Measurements from ENCODE around the gene TBCE. TPM values are rescaled to one million over a fixed set of nuclear protein-coding genes. Genes with fewer than 3 reads are reported as not detected.

TBCE gene
- total RNA-seq, 1 experiment from 2014 or later, result 41.6 TPM

- no peaks in the 10 kb centered on the region for H3K27me3 Mint-ChIP-seq (ENCODE audit: low read depth)
- no peaks in the 10 kb centered on the region for H3K9me3 Mint-ChIP-seq
- no CpG with 5 or more reads among the region's 2 CpGs for WGBS (ENCODE audit: extremely low coverage, insufficient read length, low lambda C conversion rate)
These were observed 87.9 kb downstream of the TBCE start for GRCh38 chr1:235455097-235455496.

More at GRCh38 chr1:235455097-235455496, 87.9 kb downstream of the TBCE start:
- Histone ChIP-seq H3K9ac (ENCODE audit: extremely low read depth, insufficient read length, low read length) (no peak overlapping the region), H3K79me2 (ENCODE audit: insufficient read depth, low read length) (no peaks in the 10 kb centered on the region), H3K4me1 (ENCODE audit: insufficient read depth, low read length) (no peaks in the 10 kb centered on the region), H3K23ac (ENCODE audit: insufficient read length, low read depth, low read length) (no peak overlapping the region), H2BK12ac (ENCODE audit: insufficient read length, low read depth, low read length) (no peak overlapping the region), H3K79me1 (ENCODE audit: insufficient read depth, low read depth, low read length, poor library complexity, severe bottlenecking) (no peaks in the 10 kb centered on the region), H2BK15ac (ENCODE audit: low read depth, low read length) (no peak overlapping the region), H4K5ac (ENCODE audit: insufficient read length, low read depth, low read length) (no peak overlapping the region), H3K14ac (ENCODE audit: insufficient read depth, low read length) (no peak overlapping the region), H2BK5ac (ENCODE audit: insufficient read length, low read length) (no peak overlapping the region), H2AK5ac (ENCODE audit: insufficient read length, low read length) (no peak overlapping the region), H4K20me1 (ENCODE audit: control insufficient read depth, insufficient read depth, insufficient read length) (no peaks in the 10 kb centered on the region), H3K56ac (ENCODE audit: insufficient read length, low read depth, low read length) (no peak overlapping the region), H3K4me2 (ENCODE audit: insufficient read depth, insufficient read length, low read length) (no peak overlapping the region), H2BK120ac (ENCODE audit: low read depth, low read length, poor library complexity, severe bottlenecking) (no peak overlapping the region), H2AFZ (ENCODE audit: low read length) (no peak overlapping the region), H3K27me3 (ENCODE audit: insufficient read depth, low read length) (no peaks in the 10 kb centered on the region), H3K23me2 (ENCODE audit: insufficient read length, low read depth, low read length, poor library complexity, severe bottlenecking) (no peaks in the 10 kb centered on the region), H4K91ac (ENCODE audit: insufficient read length, low read depth, low read length) (no peak overlapping the region), H2BK20ac (ENCODE audit: low read depth, low read length, poor library complexity, severe bottlenecking) (no peak overlapping the region), H3K18ac (ENCODE audit: insufficient read length, low read depth, low read length) (no peak overlapping the region), H3K9me3 (ENCODE audit: control insufficient read depth, low read depth, low read length) (no peaks in the 10 kb centered on the region), H3T11ph (ENCODE audit: low read length) (no peak overlapping the region), H3K4ac (ENCODE audit: low read depth, low read length) (no peak overlapping the region), H3K27ac (ENCODE audit: insufficient read length, low read depth, low read length) (no peak overlapping the region), H4K8ac (replicated peaks; ENCODE audit: insufficient read length, low read depth, low read length) (no peak overlapping the region)
- H3K27ac Mint-ChIP-seq, result no peak overlapping the region
- H3K4me1 Mint-ChIP-seq, result no peaks in the 10 kb centered on the region; a peak in 1 of 4 replicates
- no peak for DNase-seq
- no peak for TF ChIP-seq CTCF (conservative IDR thresholded peaks at IDR 0.05)
- H3K4me3 Mint-ChIP-seq, result no peak overlapping the region
- peaks cover 10 to 50% (median 24%) of the 10 kb centered on the region in 3 experiments; a peak in 6 of 7 replicates for H3K36me3 Mint-ChIP-seq (ENCODE audit: insufficient read depth in 1 of 3, low read depth in 3 of 3)
